OCI-LY1 (cell line): ENCODE measurements around the gene MRPL23.

Experiments used
- H2AFZ ChIP-seq: fragments of 200-600 bp; sonication (generic), shearing (Covaris generic); 2 replicates; pipeline ENCODE4 v1.6.0; 2014; ENCODE audit warnings: antibody characterized with exemption, mild to moderate bottlenecking, low read length
- H3F3A ChIP-seq: fragments of 200-600 bp; sonication (generic), shearing (Covaris generic); 2 replicates; pipeline ENCODE4 v1.6.0; 2014; ENCODE audit warnings: mild to moderate bottlenecking, antibody characterized with exemption, low read length, moderate library complexity; ENCODE audit not compliant: insufficient read depth
- H3K27ac ChIP-seq: fragments of 200-600 bp; sonication (generic); 2 replicates; pipeline ENCODE4 v1.5.1; 2014; ENCODE audit warnings: low read length, mixed run types, mild to moderate bottlenecking, low read depth; ENCODE audit not compliant: poor library complexity, severe bottlenecking
- H3K27me3 ChIP-seq: fragments of 200-600 bp; sonication (generic); 2 replicates; pipeline ENCODE4 v1.6.0; 2014; ENCODE audit warnings: antibody characterized with exemption, mild to moderate bottlenecking, low read length, moderate library complexity; ENCODE audit not compliant: insufficient read depth
- H3K36me3 ChIP-seq: fragments of 200-600 bp; sonication (generic); 2 replicates; pipeline ENCODE4 v1.6.1; 2014; ENCODE audit warnings: mild to moderate bottlenecking, antibody characterized with exemption, low read length, moderate library complexity, mixed read lengths; ENCODE audit not compliant: insufficient read depth
- H3K4me1 ChIP-seq: fragments of 200-600 bp; sonication (generic); 2 replicates; pipeline ENCODE4 v1.5.1; 2014; ENCODE audit warnings: mild to moderate bottlenecking, low read length, moderate library complexity; ENCODE audit not compliant: insufficient read depth, severe bottlenecking
- H3K4me2 ChIP-seq: fragments of 200-600 bp; sonication (generic), shearing (Covaris generic); 2 replicates; pipeline ENCODE4 v1.6.1; 2014; ENCODE audit warnings: low read length
- H3K4me3 ChIP-seq: fragments of 200-600 bp; sonication (generic); 2 replicates; pipeline ENCODE4 v1.5.1; 2014; ENCODE audit warnings: low read length, low read depth, mild to moderate bottlenecking, mixed read lengths; ENCODE audit not compliant: poor library complexity, severe bottlenecking
- H3K79me2 ChIP-seq: fragments of 200-600 bp; shearing (Covaris generic); 2 replicates; pipeline ENCODE4 v1.6.1; 2016; ENCODE audit warnings: mixed run types, low read length, mixed read lengths; ENCODE audit not compliant: insufficient read depth
- H3K9ac ChIP-seq: fragments of 200-600 bp; sonication (generic), shearing (Covaris generic); 2 replicates; pipeline ENCODE4 v1.6.1; 2014; ENCODE audit warnings: mild to moderate bottlenecking, low read length, mixed read lengths
- H3K9me2 ChIP-seq: fragments of 200-600 bp; sonication (generic), shearing (Covaris generic); 2 replicates; pipeline ENCODE4 v1.6.1; 2014; ENCODE audit warnings: low read depth, mild to moderate bottlenecking, low read length, mixed read lengths
- H3K9me3 ChIP-seq: fragments of 200-600 bp; shearing (Covaris generic); 2 replicates; pipeline ENCODE4 v1.6.1; 2014; ENCODE audit warnings: low read length, mixed read lengths
- H4K20me1 ChIP-seq: fragments of 200-600 bp; sonication (generic), shearing (Covaris generic); 2 replicates; pipeline ENCODE4 v1.6.0; 2016; ENCODE audit warnings: mild to moderate bottlenecking, low read length; ENCODE audit not compliant: insufficient read depth
- CTCF ChIP-seq: fragments of 200-600 bp; sonication (generic), shearing (Covaris generic); IDR thresholded peaks from 2 replicates; pipeline ENCODE4 v1.5.1; 2017; ENCODE audit warnings: mild to moderate bottlenecking, antibody characterized with exemption, low read length, moderate library complexity, mixed read lengths
- EZH2 ChIP-seq: fragments of 200-600 bp; sonication (generic), shearing (Covaris generic); IDR thresholded peaks from 2 replicates; pipeline ENCODE4 v1.8.0; 2017; ENCODE audit warnings: borderline replicate concordance, mixed run types, mild to moderate bottlenecking, antibody characterized with exemption, low read length, moderate library complexity, mixed read lengths

MRPL23 gene

GRCh38 chr11:1928891-1929541 lies 18.1 kb upstream of the MRPL23 start:
- Histone ChIP-seq H3K36me3 (no peaks in the 10 kb centered on the region), H3K9me3 (no peaks in the 10 kb centered on the region), H3K27me3 (0 out of 2 replicates have a peak, but pooled peaks cover 5% of the 10 kb centered on the region), H3K4me2 (no peak overlapping the region), H3F3A (no peaks in the 10 kb centered on the region), H3K9ac (no peak overlapping the region), H3K79me2 (no peaks in the 10 kb centered on the region), H4K20me1 (no peaks in the 10 kb centered on the region), H2AFZ (no peak overlapping the region), H3K9me2 (no peaks in the 10 kb centered on the region), H3K27ac (no peak overlapping the region), H3K4me1 (no peaks in the 10 kb centered on the region), H3K4me3 (no peak overlapping the region)
- TF ChIP-seq EZH2 (no peak), CTCF (no peak)

DNA sequence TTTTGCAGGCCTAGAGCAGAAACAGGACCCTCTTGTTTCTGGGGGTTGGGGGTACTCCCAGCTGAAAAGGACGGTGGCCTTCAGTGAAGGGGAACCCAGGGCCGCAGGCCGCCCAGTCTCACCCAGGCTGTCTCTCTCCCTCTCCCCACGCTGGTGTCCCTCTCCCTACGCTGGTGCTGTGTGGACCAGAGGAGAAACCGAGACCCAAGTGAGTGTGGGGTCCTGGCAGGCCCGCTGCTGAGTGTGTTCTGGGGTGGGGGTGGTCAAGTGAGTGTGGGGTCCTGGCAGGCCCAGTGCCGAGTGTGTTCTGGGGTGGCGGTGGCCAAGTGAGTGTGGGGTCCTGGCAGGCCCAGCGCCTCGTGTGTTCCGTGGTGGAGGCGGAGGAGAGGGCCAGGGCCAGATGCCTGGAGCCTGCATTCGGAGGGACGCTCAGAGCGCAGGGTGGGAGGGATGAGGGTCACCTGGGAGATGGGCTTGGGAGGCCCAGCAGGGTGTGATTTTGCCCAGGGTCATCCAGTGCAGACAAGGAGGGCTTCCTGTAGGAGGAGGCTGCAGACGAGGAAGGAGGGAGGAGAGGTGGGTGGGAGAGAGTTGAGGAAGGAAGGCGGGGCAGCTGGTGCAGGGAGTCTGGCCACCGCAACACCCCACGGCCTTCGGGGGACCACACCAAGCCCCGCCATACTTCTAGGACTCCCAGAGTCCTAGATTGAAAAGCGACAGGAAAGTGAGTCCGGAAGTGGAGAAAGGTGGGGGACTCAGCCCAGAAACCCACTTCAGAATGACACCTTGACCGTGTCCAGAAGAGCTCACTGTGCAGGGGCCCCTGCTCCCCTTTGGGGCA lies 17.3 kb upstream of the MRPL23 start:
- Histone ChIP-seq H3K4me1 (no peaks in the 10 kb centered on the region), H3K4me2 (no peak overlapping the region), H3K4me3 (no peak overlapping the region), H3F3A (no peaks in the 10 kb centered on the region), H3K36me3 (no peaks in the 10 kb centered on the region), H3K27me3 (0 out of 2 replicates have a peak, but pooled peaks cover 5% of the 10 kb centered on the region), H3K9me2 (no peaks in the 10 kb centered on the region), H3K9me3 (no peaks in the 10 kb centered on the region), H3K79me2 (no peaks in the 10 kb centered on the region), H3K27ac (no peak overlapping the region), H3K9ac (no peak overlapping the region), H2AFZ (no peak overlapping the region), H4K20me1 (no peaks in the 10 kb centered on the region)
- TF ChIP-seq CTCF (no peak), EZH2 (no peak)

DNA sequence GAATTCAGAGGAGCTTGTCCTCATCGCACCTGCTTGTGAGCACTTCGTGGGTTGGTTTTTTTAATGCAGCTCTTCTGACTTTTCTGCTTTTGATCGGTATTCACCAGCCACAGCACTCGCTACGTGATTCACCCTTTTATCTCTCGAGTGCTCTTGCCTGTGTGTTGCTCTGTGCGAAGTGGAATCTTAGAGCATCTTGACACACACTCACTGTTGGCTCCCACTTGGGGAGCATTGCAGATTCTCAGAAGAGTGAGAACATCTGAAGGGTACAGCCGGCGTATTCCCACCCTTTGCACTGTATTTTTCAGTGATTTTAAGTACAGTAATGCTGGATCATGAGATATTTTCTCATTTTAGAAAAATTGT lies 16.7 kb upstream of the MRPL23 start:
- H3K27ac ChIP-seq, result no peak overlapping the region
- H3K4me3 ChIP-seq, result no peak overlapping the region
- H3K27me3 ChIP-seq, result 0 out of 2 replicates have a peak, but pooled peaks cover 5% of the 10 kb centered on the region
- H3K9ac ChIP-seq, result no peak overlapping the region
- H3F3A ChIP-seq, result no peaks in the 10 kb centered on the region
- H3K4me1 ChIP-seq, result no peaks in the 10 kb centered on the region
- H3K36me3 ChIP-seq, result no peaks in the 10 kb centered on the region
- H2AFZ ChIP-seq, result no peak overlapping the region
- no peaks in the 10 kb centered on the region for H3K9me3 ChIP-seq
- no peaks in the 10 kb centered on the region for H3K9me2 ChIP-seq
- H4K20me1 ChIP-seq, result no peaks in the 10 kb centered on the region
- no peak overlapping the region for H3K4me2 ChIP-seq
- TF ChIP-seq EZH2 (no peak), CTCF (no peak)
- H3K79me2 ChIP-seq, result no peaks in the 10 kb centered on the region
